Measurements from ENCODE around the gene AHNAK2. TPM values are rescaled to one million over a fixed set of nuclear protein-coding genes. Genes with fewer than 3 reads are reported as not detected.

AHNAK2 gene
- total and polyA plus RNA-seq, 9 of the 15 experiments (the other 6 are each of a cell fraction or from before 2014, with no cell fraction given), result 0.04 to 0.09 (median 0.04) TPM; not detected in 6

- Histone ChIP-seq H3K9me3 (replicated peaks; ENCODE audit: control insufficient read depth, insufficient read depth, low read depth, low read length) (no peaks in the 10 kb centered on the region), H3K4me3 (no peak overlapping the region), H3K79me2 (ENCODE audit: control insufficient read depth, insufficient read depth, low read length) (no peaks in the 10 kb centered on the region), H3K36me3 (ENCODE audit: control insufficient read depth, insufficient read depth, low read length) (no peaks in the 10 kb centered on the region; the same call in 2 of the 3 replicates), H4K20me1 (replicated peaks; ENCODE audit: control insufficient read depth, insufficient read depth, low read length) (no peaks in the 10 kb centered on the region), H3K27ac (ENCODE audit: extremely low read depth, low read depth, low read length) (no peak overlapping the region), H3K9me1 (ENCODE audit: control insufficient read depth, insufficient read depth, low read length) (no peaks in the 10 kb centered on the region), H3K27me3 (ENCODE audit: control insufficient read depth in 2 of 2, insufficient read depth in 2 of 2, low read length in 2 of 2) (no peaks in the 10 kb centered on the region), H3K4me1 (replicated peaks in 1 of 2; ENCODE audit: control insufficient read depth in 2 of 2, insufficient read depth in 2 of 2, low read length in 2 of 2) (peaks cover 0 to 51% of the 10 kb centered on the region in 2 experiments; a peak in 2 of 5 replicates), H3K4me2 (ENCODE audit: insufficient read depth, low read length) (no peak overlapping the region), H2AFZ (ENCODE audit: low read depth, low read length) (no peak overlapping the region), H3K9ac (ENCODE audit: insufficient read depth in 1 of 2, low read depth in 2 of 2, low read length in 2 of 2) (no peak overlapping the region)
- no peak for ATAC-seq
- no peak for DNase-seq (ENCODE audit: extremely low read depth in 1 of 4, low spot score in 3 of 4)
- ChIA-PET CTCF (ENCODE audit: low intra/inter-chr PET ratio) (no interaction called here), POLR2A (interaction anchor here (0.7 to 0.9 kb wide), 2 partner anchors 8 to 9 kb away, joined by 3 to 4 read pairs; no protein-coding TSS in a partner anchor)
- in situ Hi-C loops (cut with MboI) (no loop called here), intact Hi-C loops (cut with micrococcal nuclease) (no loop called here)
- BruUV-seq (replicated peaks), result no TSS peak
- FAIRE-seq, result no peak
- WGBS (ENCODE audit: insufficient coverage, low coverage, missing lambda C conversion rate), result 75% methylated on average over 12 of the region's 26 CpGs
- no peak for TF ChIP-seq MCM7 (IDR thresholded peaks at IDR 0.05)
- TF ChIP-seq ZNF23 (CRISPR knock-in tag; IDR thresholded peaks at IDR 0.05), result no peak
- no peak for TF ChIP-seq BDP1 (IDR thresholded peaks at IDR 0.05; ENCODE audit: insufficient read depth, insufficient read length)
- no peak for TF ChIP-seq CXXC5 (CRISPR knock-in tag; IDR thresholded peaks at IDR 0.05)
- no peak for TF ChIP-seq KLF16 (IDR thresholded peaks at IDR 0.05)
These were observed 89.4 kb downstream of the AHNAK2 start for GRCh38 chr14:104888489-104889374.

All from K562 (cell line).